ENCODE results near the gene RPS5.
A peak's percentile ranks its signal among the peaks of the same experiment; 100 is the strongest.
"Not testable (repeated sequence)": the region's sequence is repeated elsewhere in the genome, so short reads cannot be mapped to it uniquely, and the experiment has no call there.

Gene RPS5

GRCh38 chr19:58399903-58400302 is 12.8 kb downstream of the RPS5 start:
- DNase-seq (ENCODE audit: low spot score), result no peak
- Mint-ChIP-seq H3K4me1 (ENCODE audit: low read depth) (peaks cover 15% of the 10 kb centered on the region), H3K27ac (no peak overlapping the region), H3K36me3 (ENCODE audit: low read depth) (peaks cover 3% of the 10 kb centered on the region), H3K9me3 (no peaks in the 10 kb centered on the region), H3K4me3 (peak overlapping the region; percentile 35), H3K27me3 (ENCODE audit: low read depth) (no peaks in the 10 kb centered on the region)

GRCh38 chr19:58400316-58400915 is 13.3 kb downstream of the RPS5 start:
- DNase-seq (ENCODE audit: low spot score), result no peak
- Mint-ChIP-seq H3K36me3 (ENCODE audit: low read depth) (peaks cover 3% of the 10 kb centered on the region), H3K9me3 (no peaks in the 10 kb centered on the region), H3K27me3 (ENCODE audit: low read depth) (no peaks in the 10 kb centered on the region), H3K4me3 (peak overlapping the region; percentile 88), H3K4me1 (ENCODE audit: low read depth) (peaks cover 15% of the 10 kb centered on the region), H3K27ac (peak overlapping the region; percentile 92)

GRCh38 chr19:58400916-58401839 is 14.1 kb downstream of the RPS5 start:
- Mint-ChIP-seq H3K4me3 (peak overlapping the region; percentile 88), H3K9me3 (no peaks in the 10 kb centered on the region), H3K27me3 (ENCODE audit: low read depth) (no peaks in the 10 kb centered on the region), H3K4me1 (ENCODE audit: low read depth) (peaks cover 13% of the 10 kb centered on the region), H3K36me3 (ENCODE audit: low read depth) (no peaks in the 10 kb centered on the region), H3K27ac (peak overlapping the region; percentile 92)
- DNase-seq (ENCODE audit: low spot score), result peak; percentile 99

GRCh38 chr19:58401840-58402421 is 14.9 kb downstream of the RPS5 start:
- peak overlapping the region; percentile 88 for H3K4me3 Mint-ChIP-seq
- no peak for DNase-seq (ENCODE audit: low spot score)
- no peaks in the 10 kb centered on the region for H3K27me3 Mint-ChIP-seq (ENCODE audit: low read depth)
- H3K27ac Mint-ChIP-seq, result no peak overlapping the region
- peaks cover 16% of the 10 kb centered on the region for H3K4me1 Mint-ChIP-seq (ENCODE audit: low read depth)
- no peaks in the 10 kb centered on the region for H3K9me3 Mint-ChIP-seq
- H3K36me3 Mint-ChIP-seq (ENCODE audit: low read depth), result no peaks in the 10 kb centered on the region

GRCh38 chr19:58403920-58404478 is 16.9 kb downstream of the RPS5 start:
- peaks cover 24% of the 10 kb centered on the region for H3K4me1 Mint-ChIP-seq (ENCODE audit: low read depth)
- H3K4me3 Mint-ChIP-seq; H3K27me3 Mint-ChIP-seq (ENCODE audit: low read depth); H3K36me3 Mint-ChIP-seq (ENCODE audit: low read depth); H3K27ac Mint-ChIP-seq; H3K9me3 Mint-ChIP-seq; DNase-seq (ENCODE audit: low spot score): not testable (repeated sequence)

GRCh38 chr19:58406818-58407657 is 20.0 kb downstream of the RPS5 start:
- peaks cover 2% of the 10 kb centered on the region for H3K36me3 Mint-ChIP-seq (ENCODE audit: low read depth)
- H3K4me3 Mint-ChIP-seq, result peak overlapping the region; percentile 95
- H3K27ac Mint-ChIP-seq, result peak overlapping the region; percentile 80
- H3K27me3 Mint-ChIP-seq (ENCODE audit: low read depth), result no peaks in the 10 kb centered on the region
- peaks cover 23% of the 10 kb centered on the region for H3K4me1 Mint-ChIP-seq (ENCODE audit: low read depth)
- no peak for DNase-seq (ENCODE audit: low spot score)
- no peaks in the 10 kb centered on the region for H3K9me3 Mint-ChIP-seq

- peaks cover 3% of the 10 kb centered on the region for H3K36me3 Mint-ChIP-seq (ENCODE audit: low read depth)
Measured at GRCh38 chr19:58407658-58408151, 20.6 kb downstream of the RPS5 start.

GRCh38 chr19:58408152-58409009 is 21.3 kb downstream of the RPS5 start, which contains the start of gene ZNF584:
TSS of gene ZNF584 (plus strand) at chr19:58408649. CDS start at chr19:58409148, 499 bp downstream.
- Mint-ChIP-seq H3K36me3 (ENCODE audit: low read depth) (peaks cover 5% of the 10 kb centered on the region), H3K9me3 (no peaks in the 10 kb centered on the region), H3K4me3 (peak within 1 kb of the TSS; percentile 95), H3K4me1 (ENCODE audit: low read depth) (peaks cover 21% of the 10 kb centered on the region), H3K27me3 (ENCODE audit: low read depth) (no peaks in the 10 kb centered on the region), H3K27ac (peak within 1 kb of the TSS; percentile 92)
- peak; percentile 91 for DNase-seq (ENCODE audit: low spot score)

More at GRCh38 chr19:58407658-58408151, 20.6 kb downstream of the RPS5 start:
- H3K4me3 Mint-ChIP-seq, result peak overlapping the region; percentile 95
- DNase-seq (ENCODE audit: low spot score), result no peak
- H3K27me3 Mint-ChIP-seq (ENCODE audit: low read depth), result no peaks in the 10 kb centered on the region
- no peaks in the 10 kb centered on the region for H3K9me3 Mint-ChIP-seq
- H3K27ac Mint-ChIP-seq, result peak overlapping the region; percentile 65
- peaks cover 21% of the 10 kb centered on the region for H3K4me1 Mint-ChIP-seq (ENCODE audit: low read depth)

GRCh38 chr19:58409010-58409790 is 22.1 kb downstream of the RPS5 start:
- H3K36me3 Mint-ChIP-seq (ENCODE audit: low read depth), result peaks cover 5% of the 10 kb centered on the region
- no peak for DNase-seq (ENCODE audit: low spot score)
- H3K9me3 Mint-ChIP-seq, result no peaks in the 10 kb centered on the region
- H3K4me3 Mint-ChIP-seq, result peak overlapping the region; percentile 95
- H3K4me1 Mint-ChIP-seq (ENCODE audit: low read depth), result peaks cover 21% of the 10 kb centered on the region
- H3K27ac Mint-ChIP-seq, result peak overlapping the region; percentile 26
- H3K27me3 Mint-ChIP-seq (ENCODE audit: low read depth), result no peaks in the 10 kb centered on the region

- DNase-seq (ENCODE audit: low spot score), result no peak
- H3K27me3 Mint-ChIP-seq (ENCODE audit: low read depth), result no peaks in the 10 kb centered on the region
- H3K36me3 Mint-ChIP-seq (ENCODE audit: low read depth), result peaks cover 39% of the 10 kb centered on the region
- H3K27ac Mint-ChIP-seq, result no peak overlapping the region
- H3K4me3 Mint-ChIP-seq, result no peak overlapping the region
- peaks cover 25% of the 10 kb centered on the region for H3K9me3 Mint-ChIP-seq
- H3K4me1 Mint-ChIP-seq (ENCODE audit: low read depth), result no peaks in the 10 kb centered on the region
Measured at GRCh38 chr19:58416604-58417003, 29.5 kb downstream of the RPS5 start.

GRCh38 chr19:58417071-58417470 is 30.0 kb downstream of the RPS5 start:
- Mint-ChIP-seq H3K27me3 (ENCODE audit: low read depth) (no peaks in the 10 kb centered on the region), H3K9me3 (peaks cover 28% of the 10 kb centered on the region), H3K4me1 (ENCODE audit: low read depth) (no peaks in the 10 kb centered on the region), H3K4me3 (no peak overlapping the region), H3K27ac (no peak overlapping the region), H3K36me3 (ENCODE audit: low read depth) (peaks cover 41% of the 10 kb centered on the region)
- DNase-seq (ENCODE audit: low spot score), result no peak

- Mint-ChIP-seq H3K4me3 (no peak overlapping the region), H3K9me3 (peaks cover 81% of the 10 kb centered on the region), H3K27ac (no peak overlapping the region), H3K36me3 (ENCODE audit: low read depth) (peaks cover 19% of the 10 kb centered on the region), H3K27me3 (ENCODE audit: low read depth) (no peaks in the 10 kb centered on the region), H3K4me1 (ENCODE audit: low read depth) (no peaks in the 10 kb centered on the region)
- no peak for DNase-seq (ENCODE audit: low spot score)
Measured at GRCh38 chr19:58428617-58429016, 41.5 kb downstream of the RPS5 start.
